ENCODE data around the gene GHDC.
"Not testable (repeated sequence)": the region's sequence is repeated elsewhere in the genome, so short reads cannot be mapped to it uniquely, and the experiment has no call there.

The GHDC gene

DNA sequence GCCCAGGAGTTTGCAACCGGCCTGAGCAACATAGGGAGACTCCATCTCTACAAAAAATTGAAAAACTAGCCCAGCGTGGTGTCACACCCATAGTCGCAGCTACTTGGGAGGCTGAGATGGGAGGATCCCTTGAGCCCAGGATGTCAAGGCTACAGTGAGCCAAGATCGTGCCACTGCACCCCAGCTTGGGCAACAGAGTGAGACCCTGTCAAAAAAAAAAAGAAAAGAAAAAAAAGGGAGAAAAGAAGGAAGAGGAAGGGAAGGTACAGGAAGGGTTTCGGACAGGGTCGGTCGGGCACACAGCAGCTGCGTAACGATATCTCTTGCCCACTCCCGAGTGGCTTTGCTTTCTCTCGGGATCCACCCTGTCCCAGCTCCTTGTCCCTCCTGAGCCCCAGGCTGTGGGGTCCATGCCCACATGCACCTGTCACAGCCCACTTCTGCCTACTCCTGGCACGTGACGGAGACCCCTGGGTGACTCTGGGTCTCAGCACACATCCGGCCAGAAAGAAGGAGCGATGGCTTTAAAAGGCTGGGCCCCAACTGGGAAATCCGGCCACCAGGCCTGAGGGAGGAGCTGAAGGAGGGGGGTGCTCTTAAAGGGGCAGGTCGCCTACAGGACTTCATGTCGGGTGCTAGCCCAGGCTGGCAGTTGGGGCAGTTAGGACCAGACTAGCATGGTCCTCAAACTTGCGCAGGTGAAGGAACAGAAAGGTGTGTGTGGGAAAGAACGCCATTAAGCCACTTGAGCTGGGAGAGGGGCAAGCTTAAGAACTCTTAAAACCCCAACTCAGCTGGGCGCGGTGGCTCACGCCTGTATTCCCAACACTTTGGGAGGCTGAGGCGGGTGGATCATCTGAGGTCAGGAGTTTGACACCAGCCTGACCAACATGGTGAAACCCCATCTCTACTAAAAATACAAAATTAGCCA is at the start of gene GHDC:
GHDC (minus strand) TSS at position 526 of the 931 bp plus-strand sequence. CDS start 913 bp downstream, outside the sequence.
- no peak for TF ChIP-seq ZFX (IDR thresholded peaks at IDR 0.05; ENCODE audit: borderline replicate concordance)
- TF ChIP-seq CTCF (IDR thresholded peaks at IDR 0.05), result no peak
- peak within 1 kb of the TSS; percentile 52 for H3K27ac ChIP-seq

DNA sequence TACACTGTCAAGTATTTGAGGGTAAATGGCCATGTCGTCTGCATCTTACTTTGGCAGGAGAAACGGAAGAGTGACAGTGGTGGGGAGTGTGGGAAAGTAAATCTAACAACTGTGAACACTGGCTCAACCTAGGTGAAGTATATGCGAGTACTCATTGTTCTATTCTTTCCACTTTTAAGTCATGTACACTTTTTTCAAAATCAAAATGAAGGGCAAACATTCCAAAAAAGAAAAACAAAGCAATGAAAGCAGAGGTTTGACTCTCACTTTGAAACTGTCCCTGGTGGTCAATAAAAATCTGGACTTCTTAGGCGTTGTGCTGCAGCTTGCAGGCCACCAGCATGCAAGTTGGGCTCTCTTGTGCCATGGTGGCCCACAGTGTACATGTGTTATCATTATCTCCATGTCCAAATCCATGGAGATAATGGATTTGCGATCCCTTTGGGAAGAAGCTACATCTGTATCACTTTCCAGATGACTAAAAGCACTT is 49.2 kb upstream of the GHDC start:
- TF ChIP-seq CTCF (IDR thresholded peaks at IDR 0.05) (no peak), ZFX (IDR thresholded peaks at IDR 0.05; ENCODE audit: borderline replicate concordance) (no peak)
- H3K27ac ChIP-seq, result no peak overlapping the region

DNA sequence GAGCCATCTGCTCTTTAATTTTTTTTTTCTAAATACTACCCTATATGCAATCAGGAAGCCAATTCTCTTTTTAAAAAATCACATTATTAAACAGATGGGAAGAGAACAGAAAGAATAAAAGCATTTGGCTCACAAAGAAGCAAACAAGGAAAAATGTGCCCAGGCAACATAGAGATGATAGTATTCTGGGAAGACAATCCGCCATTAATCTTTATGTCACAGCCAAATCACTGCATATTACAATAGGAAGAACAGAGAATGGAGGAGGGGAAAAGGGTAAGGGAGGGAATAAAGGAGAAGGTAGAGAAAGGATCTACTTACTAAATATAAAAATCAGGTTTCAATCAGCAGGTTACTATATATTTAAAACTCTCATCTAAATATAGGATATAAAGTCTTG is 47.6 kb upstream of the GHDC start:
- H3K27ac ChIP-seq, result no peak overlapping the region
- TF ChIP-seq ZFX (IDR thresholded peaks at IDR 0.05; ENCODE audit: borderline replicate concordance) (no peak), CTCF (IDR thresholded peaks at IDR 0.05) (no peak)

- H3K27ac ChIP-seq, result not testable (repeated sequence)
These were observed 46.6 kb upstream of the GHDC start for GRCh38 chr17:42240863-42241262.

- no peak for TF ChIP-seq CTCF (IDR thresholded peaks at IDR 0.05)
- TF ChIP-seq ZFX (IDR thresholded peaks at IDR 0.05; ENCODE audit: borderline replicate concordance), result no peak
- no peak overlapping the region for H3K27ac ChIP-seq
These were observed 45.9 kb upstream of the GHDC start for GRCh38 chr17:42240201-42240600.

DNA sequence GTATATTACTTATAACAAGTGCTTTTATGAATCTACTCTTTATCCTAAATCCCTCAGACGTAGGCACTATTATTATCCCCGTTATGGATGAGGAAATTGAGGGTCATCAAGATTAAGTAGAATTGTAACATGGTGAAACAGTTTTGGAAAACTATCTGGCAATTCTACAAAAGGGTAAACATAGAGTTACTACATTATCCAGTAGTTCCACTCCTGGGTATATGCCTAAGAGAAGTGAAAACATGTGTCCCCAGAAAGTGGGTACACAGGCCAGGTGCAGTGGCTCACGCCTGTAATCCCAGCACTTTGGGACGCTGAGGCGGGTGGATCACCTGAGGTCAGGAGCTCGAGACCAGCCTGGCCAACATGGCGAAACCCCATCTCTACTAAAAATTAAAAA is 45.3 kb upstream of the GHDC start:
- not testable (repeated sequence) for H3K27ac ChIP-seq

GRCh38 chr17:42236760-42237159 is 42.5 kb upstream of the GHDC start:
- TF ChIP-seq CTCF (IDR thresholded peaks at IDR 0.05), result no peak
- TF ChIP-seq ZFX (IDR thresholded peaks at IDR 0.05; ENCODE audit: borderline replicate concordance), result no peak
- H3K27ac ChIP-seq, result no peak overlapping the region

DNA sequence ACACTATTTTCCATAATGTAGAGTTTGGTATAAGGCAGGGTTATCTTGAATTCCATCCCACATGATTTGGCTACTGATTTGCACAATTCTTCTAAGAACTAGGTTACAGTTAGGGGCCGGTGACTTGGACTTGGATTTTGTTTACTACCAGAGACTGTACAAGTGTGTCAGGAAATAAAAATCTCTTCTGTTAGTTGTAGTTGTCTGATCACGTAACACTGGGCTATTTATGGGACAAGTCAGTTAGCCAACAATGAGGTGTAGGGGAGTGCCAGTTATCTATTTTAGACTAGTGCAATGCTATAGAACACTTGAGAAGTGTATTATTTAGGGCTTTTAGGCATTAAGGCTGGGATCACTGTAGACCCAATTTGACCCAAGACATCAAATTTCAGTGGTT is 39.7 kb upstream of the GHDC start:
- TF ChIP-seq CTCF (IDR thresholded peaks at IDR 0.05), result no peak
- no peak for TF ChIP-seq ZFX (IDR thresholded peaks at IDR 0.05; ENCODE audit: borderline replicate concordance)
- no peak overlapping the region for H3K27ac ChIP-seq

All from 22Rv1 (cell line).